Embryonic facial prominence (tissue), 1 donor: ENCODE data around the gene SNAPC3.
"Not testable (repeated sequence)": the region's sequence is repeated elsewhere in the genome, so short reads cannot be mapped to it uniquely, and the experiment has no call there.

Source experiments
- DNase-seq: peaks from one replicate; pipeline ENCODE4 v3.0.0-alpha.2; 2016; ENCODE audit errors: extremely low spot score

SNAPC3 gene

GRCh38 chr9:15422372-15423230 is at the start of gene SNAPC3:
Gene SNAPC3, plus strand, starts transcription at chr9:15422876. Its CDS starts 4 bp downstream, at chr9:15422880.
- DNase-seq, result peak; percentile 90

GRCh38 chr9:15373881-15374280 is 48.8 kb upstream of the SNAPC3 start:
- DNase-seq, result no peak

DNA sequence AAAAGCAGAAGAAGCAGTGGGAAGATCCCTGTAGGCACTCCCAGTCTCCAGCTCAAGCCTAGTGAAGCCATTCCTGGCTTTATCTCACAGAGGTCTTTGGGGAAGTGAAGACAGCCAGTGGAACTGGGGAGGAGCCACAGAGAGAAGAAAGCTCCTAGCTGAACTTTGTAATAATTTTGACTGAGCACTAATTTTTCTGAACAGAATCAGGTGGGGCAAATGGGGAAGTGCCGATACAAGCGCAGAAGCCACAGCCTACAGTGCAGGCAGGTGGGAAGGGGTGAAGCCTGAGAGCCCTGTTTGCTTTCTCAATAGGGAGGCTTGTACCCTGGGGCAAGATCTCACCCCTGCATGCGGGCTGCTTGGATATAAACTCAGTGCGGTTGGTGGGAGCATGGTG is 48.4 kb upstream of the SNAPC3 start:
- DNase-seq, result no peak

- DNase-seq, result no peak
These were observed 47.9 kb upstream of the SNAPC3 start for GRCh38 chr9:15374825-15375224.

DNA sequence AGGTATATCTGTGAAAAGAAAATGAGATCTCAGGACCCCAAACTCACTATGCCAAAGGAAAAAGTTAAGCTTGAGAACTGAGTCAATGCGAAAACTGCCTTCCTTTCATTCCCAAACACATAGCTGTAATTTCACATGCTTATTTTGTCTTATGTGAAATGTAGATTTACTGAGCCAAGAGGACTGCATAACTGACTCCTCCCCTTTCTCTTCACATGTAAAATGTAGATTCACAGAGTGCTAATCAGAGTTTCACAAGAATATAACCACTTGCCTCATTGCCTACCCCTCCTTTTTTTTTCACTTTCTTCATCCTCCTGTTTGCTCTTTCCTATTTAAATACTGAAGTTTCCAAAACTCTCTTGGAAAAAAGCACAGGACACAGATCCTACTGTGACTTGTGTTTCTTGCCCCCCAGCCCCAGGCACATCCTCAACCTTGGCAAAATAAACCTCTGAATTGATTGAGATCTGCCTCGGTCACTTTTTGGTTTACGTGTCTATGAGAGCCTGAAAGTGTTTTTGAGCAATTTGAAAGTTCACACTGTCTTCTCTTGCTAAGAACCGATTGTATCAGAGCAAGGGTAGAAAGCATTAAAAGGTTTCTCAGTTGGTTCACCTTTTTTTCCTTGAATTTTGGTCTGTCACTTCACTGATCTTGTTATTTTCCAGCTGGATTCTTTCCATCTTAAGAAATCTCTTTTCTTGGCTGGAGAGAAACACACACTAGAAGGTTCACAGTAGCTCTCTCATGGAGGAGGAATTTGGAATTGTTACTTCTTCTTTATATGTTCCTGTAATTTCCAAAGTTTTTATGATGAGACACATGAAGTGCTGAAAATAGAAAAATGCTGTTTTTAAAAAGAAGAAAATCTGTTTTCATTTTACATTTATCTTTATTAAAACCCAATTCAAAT is 44.8 kb upstream of the SNAPC3 start:
- DNase-seq, result no peak

- not testable (repeated sequence) for DNase-seq
These were observed 43.4 kb upstream of the SNAPC3 start for GRCh38 chr9:15379317-15379716.

- not testable (repeated sequence) for DNase-seq
These were observed 42.8 kb upstream of the SNAPC3 start for GRCh38 chr9:15379888-15380287.

DNA sequence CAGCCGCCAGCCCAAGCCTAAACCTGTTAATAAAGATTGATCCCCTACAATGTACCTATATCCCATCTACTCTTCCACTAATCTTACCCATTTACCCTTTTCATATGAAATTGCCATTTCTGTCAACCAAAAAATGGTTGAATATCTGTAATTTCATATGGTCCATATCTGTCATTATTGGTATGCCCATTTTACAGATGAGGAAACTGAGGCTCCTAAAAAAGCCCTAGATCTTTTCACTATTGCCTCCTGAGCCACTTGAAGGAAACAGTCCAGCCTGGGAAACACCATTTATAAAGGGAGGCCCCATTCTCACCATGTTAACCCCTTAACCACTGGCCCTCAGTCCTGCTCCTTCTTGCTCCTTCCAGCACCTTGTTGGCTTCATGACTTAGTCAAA is 41.2 kb upstream of the SNAPC3 start:
- no peak for DNase-seq

DNA sequence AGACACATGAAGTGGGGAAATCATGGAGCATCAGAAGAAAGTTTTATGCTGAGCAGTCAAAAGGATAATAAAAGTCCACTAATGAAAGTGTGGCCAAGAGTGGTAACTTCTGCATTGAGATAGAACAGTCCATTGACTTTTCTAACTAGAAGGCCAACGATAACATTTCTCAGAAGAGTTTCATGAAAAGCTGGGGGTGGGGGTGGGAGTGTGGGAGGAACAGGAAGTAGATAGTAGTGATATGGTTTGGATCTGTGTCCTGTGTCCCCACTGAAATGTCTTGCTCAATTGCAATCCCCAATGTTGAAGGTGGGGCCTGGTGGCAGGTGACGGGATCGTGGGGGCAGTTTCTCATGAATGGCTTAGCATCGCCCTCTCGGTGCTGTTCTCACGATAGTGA is 36.2 kb upstream of the SNAPC3 start:
- DNase-seq, result no peak

- no peak for DNase-seq
These were observed 33.5 kb upstream of the SNAPC3 start for GRCh38 chr9:15389173-15389572.

DNA sequence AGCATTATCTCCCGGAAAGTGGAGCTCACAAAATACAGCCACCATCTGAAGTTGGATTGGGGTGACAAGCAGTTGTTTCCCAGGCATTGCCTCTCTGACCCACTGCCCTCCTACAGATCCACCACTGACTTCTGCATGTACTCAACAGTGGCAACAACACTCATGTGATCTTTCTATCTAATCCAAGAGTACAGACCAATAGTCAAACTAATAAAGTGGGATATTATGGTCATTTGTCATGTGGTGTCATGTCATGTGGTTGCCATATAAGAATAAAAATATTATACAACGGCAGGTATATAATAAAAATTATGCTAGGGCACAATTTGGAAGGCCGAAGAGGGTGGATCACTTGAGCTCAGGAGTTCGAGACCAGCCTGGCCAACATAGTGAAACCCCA is 33.0 kb upstream of the SNAPC3 start:
- no peak for DNase-seq

DNA sequence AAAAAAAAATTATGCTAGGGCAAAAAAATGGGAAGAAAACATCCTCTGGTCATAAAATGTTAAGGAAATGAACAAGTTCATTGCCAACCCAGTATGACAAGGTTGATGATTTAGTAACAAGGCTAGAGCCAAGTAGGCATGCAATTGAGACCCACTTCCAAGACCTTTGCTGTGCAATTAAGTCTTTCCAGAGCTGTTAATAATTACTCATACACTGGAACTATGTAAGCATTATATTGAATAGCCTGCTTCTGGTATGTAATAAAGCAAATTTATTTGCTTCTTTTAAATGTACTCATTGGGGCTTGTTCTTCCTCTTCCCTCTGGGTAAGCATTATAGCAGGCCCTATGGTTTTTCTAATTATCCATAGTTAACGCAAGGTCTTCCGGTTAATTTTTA is 32.5 kb upstream of the SNAPC3 start:
- DNase-seq, result no peak

DNA sequence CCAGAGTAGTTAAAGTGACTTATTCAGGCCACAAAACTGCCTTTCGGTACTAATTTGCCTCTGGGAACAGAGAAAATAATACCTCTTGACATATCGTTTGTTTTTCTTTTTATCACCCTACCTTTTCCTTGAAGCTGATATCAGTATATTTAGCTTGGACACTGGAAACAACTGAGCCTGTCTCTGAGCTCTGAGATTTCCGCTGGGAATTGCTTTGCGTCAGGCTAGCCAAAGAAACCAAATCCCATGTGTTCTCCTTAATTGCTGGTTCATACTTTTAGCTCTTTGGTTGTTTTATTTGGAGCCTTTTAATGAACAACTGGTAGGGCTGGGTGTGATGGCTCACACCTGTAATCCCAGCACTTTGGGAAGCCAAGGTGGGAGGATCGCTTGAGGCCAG is 30.3 kb upstream of the SNAPC3 start:
- DNase-seq, result no peak

GRCh38 chr9:15400281-15400941 is 22.3 kb upstream of the SNAPC3 start:
- DNase-seq, result no peak

GRCh38 chr9:15401266-15401665 is 21.4 kb upstream of the SNAPC3 start:
- DNase-seq, result no peak

GRCh38 chr9:15403155-15403554 is 19.5 kb upstream of the SNAPC3 start:
- DNase-seq, result no peak

DNA sequence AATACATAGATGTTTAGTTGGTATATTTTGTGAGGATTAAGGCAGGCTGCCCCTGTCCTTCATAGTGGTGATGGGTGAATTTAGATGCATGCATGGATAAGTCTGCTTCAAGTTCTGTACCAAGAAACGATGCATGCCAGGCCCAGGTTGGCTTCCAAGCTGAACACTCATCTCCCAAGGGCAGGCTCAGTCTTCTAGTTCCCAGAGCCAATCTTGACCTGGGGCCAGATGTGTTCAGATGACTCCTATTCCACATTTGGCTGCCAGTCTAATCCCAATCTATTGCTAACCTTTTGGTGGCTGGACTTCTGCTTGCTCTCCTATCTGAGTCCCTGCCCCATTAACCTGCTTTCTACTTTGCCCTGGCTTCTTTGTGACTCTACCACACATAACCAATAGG is 18.5 kb upstream of the SNAPC3 start:
- DNase-seq, result no peak

DNA sequence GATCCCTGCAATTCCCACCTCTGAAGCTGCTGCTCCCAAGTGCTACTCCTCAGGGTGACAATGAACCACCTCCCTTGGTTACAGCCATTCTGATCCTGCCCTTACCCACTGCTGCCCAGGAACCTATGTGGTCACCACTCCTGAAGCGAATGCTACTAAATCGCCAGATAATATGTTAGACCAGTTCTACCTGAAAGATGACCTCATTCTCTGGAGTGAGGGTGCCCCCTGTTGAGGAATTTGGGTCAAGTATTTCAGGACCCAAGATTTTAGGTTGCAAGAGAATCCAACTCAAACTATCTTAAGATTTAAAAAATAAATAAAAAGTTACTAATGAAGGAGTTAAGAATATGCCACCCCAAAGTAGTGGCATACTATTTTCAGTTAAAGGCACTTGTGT is 5.8 kb upstream of the SNAPC3 start:
- no peak for DNase-seq

GRCh38 chr9:15417626-15418025 is 5.0 kb upstream of the SNAPC3 start:
- DNase-seq, result no peak

DNA sequence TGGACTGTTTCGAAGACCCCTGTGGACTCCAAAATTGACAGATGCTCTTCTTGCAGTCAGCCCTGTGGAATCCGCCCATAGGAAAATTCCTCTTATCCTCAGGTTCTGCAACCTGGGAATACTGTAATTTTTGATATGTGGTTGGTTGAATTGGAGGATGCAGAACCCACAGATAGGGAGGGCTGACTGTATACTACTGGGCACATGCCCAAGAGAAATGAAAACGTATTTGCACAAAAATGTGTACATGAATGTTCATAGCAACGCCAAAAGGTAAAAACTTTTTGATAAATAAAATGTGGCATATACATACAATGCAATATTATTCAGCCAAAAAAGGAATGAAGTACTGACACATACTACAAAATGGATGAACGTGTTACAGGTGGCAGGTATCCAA is 1.9 kb upstream of the SNAPC3 start:
- no peak for DNase-seq

- DNase-seq, result no peak
These were observed 1.1 kb upstream of the SNAPC3 start for GRCh38 chr9:15421532-15421931.

DNA sequence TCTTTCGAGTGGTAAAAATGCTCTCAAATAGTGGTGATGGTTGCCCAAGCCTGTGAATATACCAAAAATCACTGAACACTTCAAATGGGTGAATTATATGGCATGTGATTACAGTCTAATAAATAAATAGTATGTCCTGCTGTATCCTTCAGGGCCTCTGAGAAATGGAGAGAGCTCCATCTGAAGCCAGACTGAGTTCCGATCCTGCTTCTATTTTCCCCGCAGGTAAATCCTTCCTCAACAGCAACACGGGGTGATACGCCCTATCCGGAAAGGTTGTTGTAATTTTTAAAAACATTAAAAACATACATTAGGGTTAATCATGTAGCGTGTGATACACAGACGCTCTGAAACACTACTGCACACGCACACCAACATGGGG is 695 bp upstream of the SNAPC3 start:
- DNase-seq, result no peak
